AML-193 (cell line): ENCODE results near the gene NOS3.
"Not testable (repeated sequence)": the region's sequence is repeated elsewhere in the genome, so short reads cannot be mapped to it uniquely, and the experiment has no call there.

ENCODE experiments used
- DNase-seq, 2 experiments: peaks; one replicate each; lab custom pipeline; 2025; lab: John Stamatoyannopoulos, UW

Gene NOS3

GRCh38 chr7:151017370-151017952 lies 26.6 kb downstream of the NOS3 start:
- no peak for DNase-seq

GRCh38 chr7:151017953-151018420 lies 27.2 kb downstream of the NOS3 start:
- peak; percentile 7 to 50 for DNase-seq

GRCh38 chr7:151018421-151019129 lies 27.8 kb downstream of the NOS3 start:
- DNase-seq: no peak

- no peak for DNase-seq
Observed at GRCh38 chr7:151019130-151019447, 28.3 kb downstream of the NOS3 start.

- no peak for DNase-seq
Observed at GRCh38 chr7:151020231-151020630, 29.4 kb downstream of the NOS3 start.

GRCh38 chr7:151023232-151023631 lies 32.4 kb downstream of the NOS3 start:
- DNase-seq: no peak

- no peak for DNase-seq
Observed at GRCh38 chr7:151024435-151025056, 33.7 kb downstream of the NOS3 start, which contains the start of gene ATG9B. TSS of gene ATG9B (minus strand) at chr7:151024494. CDS start at chr7:151024423, 71 bp downstream.

GRCh38 chr7:151025924-151026671 lies 35.3 kb downstream of the NOS3 start:
- no peak for DNase-seq

- DNase-seq: not testable (repeated sequence)
Observed at GRCh38 chr7:151026771-151027727, 36.2 kb downstream of the NOS3 start.

- DNase-seq: not testable (repeated sequence)
Observed at GRCh38 chr7:151027728-151028130, 36.9 kb downstream of the NOS3 start.

GRCh38 chr7:151028131-151028947 lies 37.5 kb downstream of the NOS3 start, which contains the start of gene ABCB8:
TSS of gene ABCB8 (plus strand) at chr7:151028450. CDS start at chr7:151028516, 66 bp downstream.
- DNase-seq: peak; percentile 93 to 95

- DNase-seq: no peak
Observed at GRCh38 chr7:151028948-151029501, 38.2 kb downstream of the NOS3 start.

GRCh38 chr7:151031011-151031410 lies 40.2 kb downstream of the NOS3 start:
- no peak for DNase-seq

GRCh38 chr7:151032936-151033863 lies 42.4 kb downstream of the NOS3 start:
- DNase-seq: peak in 1 of 2 experiments; percentile 2

- no peak for DNase-seq
Observed at GRCh38 chr7:151033864-151034249, 43.0 kb downstream of the NOS3 start.

GRCh38 chr7:151034312-151035025 lies 43.7 kb downstream of the NOS3 start:
- no peak for DNase-seq

GRCh38 chr7:151035026-151035717 lies 44.4 kb downstream of the NOS3 start:
- DNase-seq: no peak

GRCh38 chr7:151035902-151036301 lies 45.1 kb downstream of the NOS3 start:
- DNase-seq: no peak
